ENCODE results near the gene PTPN9.

- TF ChIP-seq, protein P1, sequence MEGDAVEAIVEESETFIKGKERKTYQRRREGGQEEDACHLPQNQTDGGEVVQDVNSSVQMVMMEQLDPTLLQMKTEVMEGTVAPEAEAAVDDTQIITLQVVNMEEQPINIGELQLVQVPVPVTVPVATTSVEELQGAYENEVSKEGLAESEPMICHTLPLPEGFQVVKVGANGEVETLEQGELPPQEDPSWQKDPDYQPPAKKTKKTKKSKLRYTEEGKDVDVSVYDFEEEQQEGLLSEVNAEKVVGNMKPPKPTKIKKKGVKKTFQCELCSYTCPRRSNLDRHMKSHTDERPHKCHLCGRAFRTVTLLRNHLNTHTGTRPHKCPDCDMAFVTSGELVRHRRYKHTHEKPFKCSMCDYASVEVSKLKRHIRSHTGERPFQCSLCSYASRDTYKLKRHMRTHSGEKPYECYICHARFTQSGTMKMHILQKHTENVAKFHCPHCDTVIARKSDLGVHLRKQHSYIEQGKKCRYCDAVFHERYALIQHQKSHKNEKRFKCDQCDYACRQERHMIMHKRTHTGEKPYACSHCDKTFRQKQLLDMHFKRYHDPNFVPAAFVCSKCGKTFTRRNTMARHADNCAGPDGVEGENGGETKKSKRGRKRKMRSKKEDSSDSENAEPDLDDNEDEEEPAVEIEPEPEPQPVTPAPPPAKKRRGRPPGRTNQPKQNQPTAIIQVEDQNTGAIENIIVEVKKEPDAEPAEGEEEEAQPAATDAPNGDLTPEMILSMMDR (IDR thresholded peaks at IDR 0.05), result no peak
- TF ChIP-seq EZH2 (IDR thresholded peaks at IDR 0.05) (no peak), EZH2phosphoT487 (IDR thresholded peaks at IDR 0.05) (no peak)
These were observed 1.5 kb downstream of the PTPN9 start for GRCh38 chr15:75577401-75578172.

Data from neural progenitor cell (in vitro differentiated cells).